Hematopoietic multipotent progenitor cell treated with erythropoietin and hydrocortisone succinate and interleukin-3 and kit ligand, for 17 days (in vitro differentiated cells): ENCODE results near the gene CMC2.

Experiments
- DNase-seq: peaks from one replicate; pipeline ENCODE4 v3.0.0-alpha.2; 2015; ENCODE audit warnings: low spot score

Gene CMC2

DNA sequence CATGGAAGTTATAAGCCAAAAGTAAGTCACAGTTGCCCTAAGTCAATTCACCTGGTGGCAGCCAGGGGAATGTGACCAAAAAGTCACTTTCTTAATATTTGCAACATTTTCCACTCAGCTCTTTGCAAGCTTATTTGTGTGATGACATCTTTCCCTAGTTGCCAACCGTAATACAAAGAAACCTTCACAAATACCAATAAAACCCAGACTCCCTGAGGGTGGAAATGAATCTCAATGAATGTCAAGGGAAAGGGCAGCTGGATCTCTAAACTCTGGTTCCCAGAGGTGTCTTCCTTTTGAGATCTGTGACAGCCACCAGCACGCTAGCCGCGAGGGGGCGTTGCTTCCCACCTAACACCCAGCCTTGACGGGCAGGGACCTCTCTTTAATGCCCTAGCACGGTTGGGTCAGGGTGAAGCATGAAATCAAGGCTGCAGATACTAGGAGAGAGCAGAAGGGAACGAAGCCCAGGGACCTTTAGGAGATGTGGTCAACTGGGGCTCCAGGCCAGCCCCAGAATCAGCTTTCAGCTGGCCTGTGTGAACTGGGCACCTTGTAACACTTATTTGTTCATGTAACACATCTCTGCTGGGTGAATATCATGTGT, 82.2 kb downstream of the CMC2 start:
- no peak for DNase-seq

DNA sequence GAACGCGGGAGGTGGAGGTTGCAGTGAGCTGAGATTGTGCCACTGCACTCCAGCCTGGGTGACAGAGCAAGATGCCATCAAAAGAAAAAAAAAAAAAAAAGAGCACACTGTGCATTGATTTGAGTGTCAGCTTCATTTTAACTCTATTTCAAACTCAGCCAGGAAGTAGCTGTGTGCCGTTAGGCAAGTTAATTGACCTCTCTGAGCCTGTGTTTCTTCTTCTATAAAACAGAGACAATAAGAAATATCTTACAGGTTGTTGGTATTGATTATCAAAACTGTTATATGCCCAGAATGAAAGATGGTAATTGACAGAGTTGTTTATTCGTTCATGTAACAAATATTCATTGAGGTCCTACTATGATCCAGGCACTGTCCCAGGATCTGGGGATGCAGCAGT, 83.3 kb downstream of the CMC2 start:
- DNase-seq, result no peak
